Glomerular visceral epithelial cell (primary cell): Measurements from ENCODE around the gene CNTN2.

ENCODE experiments used
- DNase-seq: peaks from one replicate; pipeline ENCODE4 v3.0.0-alpha.2; 2016; ENCODE audit errors: extremely low spot score

CNTN2 gene

DNA sequence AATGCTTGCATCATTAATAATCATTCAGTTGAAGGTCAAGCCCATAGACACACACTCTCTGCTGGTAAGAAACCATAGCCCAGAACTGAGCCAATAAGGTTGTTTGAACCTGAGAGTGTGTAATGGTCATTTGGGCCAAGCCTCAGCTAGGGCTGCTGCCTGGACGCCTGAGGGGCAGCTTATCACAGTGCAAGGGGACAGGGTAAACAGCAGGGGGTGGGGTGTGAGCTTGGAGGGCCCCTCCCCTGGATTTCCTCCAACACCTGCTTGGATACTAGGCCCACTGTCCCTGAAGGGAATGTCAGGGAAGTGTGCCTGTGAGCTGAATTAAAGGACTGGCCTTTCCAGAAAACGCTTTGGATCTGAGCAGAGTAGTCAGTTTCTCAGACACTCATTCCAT is 24.6 kb upstream of the CNTN2 start:
- no peak for DNase-seq

DNA sequence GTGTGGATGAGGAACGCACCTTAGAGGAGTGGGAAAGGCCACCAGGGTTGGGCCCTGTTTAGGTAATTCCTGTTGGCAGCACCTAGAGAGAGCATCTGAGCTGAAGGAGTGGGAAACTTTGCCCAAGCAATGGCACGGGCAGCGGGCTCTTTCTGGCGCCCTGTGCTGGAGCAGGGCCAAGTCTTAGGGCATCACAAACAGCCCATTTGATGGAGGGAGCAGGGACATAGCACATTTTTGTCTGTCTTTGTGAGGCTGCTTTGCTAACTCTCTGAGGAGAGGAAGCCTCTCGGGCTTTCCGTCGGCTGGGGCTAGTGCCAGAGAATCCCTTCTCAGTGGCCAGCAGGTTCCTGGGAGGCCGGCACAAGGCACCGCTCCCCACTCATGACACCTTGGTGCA is 22.5 kb upstream of the CNTN2 start:
- DNase-seq = no peak

GRCh38 chr1:205024679-205025078 is 18.3 kb upstream of the CNTN2 start:
- DNase-seq = no peak

GRCh38 chr1:205025239-205025638 is 17.8 kb upstream of the CNTN2 start:
- DNase-seq = no peak

- no peak for DNase-seq
Measured at GRCh38 chr1:205026181-205026580, 16.8 kb upstream of the CNTN2 start.

DNA sequence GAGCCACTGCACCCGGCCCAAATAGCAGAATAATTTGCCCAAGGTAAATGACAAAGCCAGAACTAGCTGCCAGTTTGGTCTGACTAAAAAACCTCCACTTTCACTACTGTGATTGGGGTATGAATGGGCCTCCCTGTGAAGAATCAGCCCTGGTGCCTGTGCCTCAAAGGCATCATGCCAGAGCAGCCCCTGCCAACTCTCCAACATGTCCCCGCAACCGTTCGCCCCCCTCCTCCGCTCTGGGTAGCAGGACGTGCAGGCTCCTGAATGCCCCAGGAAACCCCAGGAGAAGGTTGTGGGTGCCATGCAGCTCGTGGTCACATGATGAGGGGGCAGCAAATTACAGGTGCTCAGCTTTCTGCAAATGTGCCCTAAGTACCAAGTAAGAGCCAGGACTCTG is 14.6 kb upstream of the CNTN2 start:
- DNase-seq = no peak

GRCh38 chr1:205028924-205029323 is 14.1 kb upstream of the CNTN2 start:
- DNase-seq = no peak

- no peak for DNase-seq
Measured at GRCh38 chr1:205030241-205030640, 12.8 kb upstream of the CNTN2 start.

DNA sequence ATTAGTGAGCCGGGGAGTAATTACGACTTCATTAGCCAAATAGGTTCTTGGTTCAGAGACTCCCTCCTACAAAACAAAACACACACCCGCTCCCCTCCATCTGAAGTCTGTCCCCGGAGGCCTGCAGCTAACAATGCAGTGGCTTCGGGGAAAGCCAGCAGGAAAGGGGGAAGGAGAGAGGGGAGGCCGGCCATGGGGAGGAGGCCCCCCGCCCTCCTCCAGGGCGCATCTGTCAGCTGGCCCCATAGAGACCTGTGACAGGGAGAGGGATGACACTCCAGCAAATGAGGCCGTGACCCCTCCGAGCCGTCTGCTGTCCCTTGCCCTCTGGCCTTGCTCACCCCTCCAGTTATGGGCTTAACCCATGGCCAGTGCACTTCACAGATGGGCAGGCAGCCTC is 12.1 kb upstream of the CNTN2 start:
- DNase-seq = no peak

DNA sequence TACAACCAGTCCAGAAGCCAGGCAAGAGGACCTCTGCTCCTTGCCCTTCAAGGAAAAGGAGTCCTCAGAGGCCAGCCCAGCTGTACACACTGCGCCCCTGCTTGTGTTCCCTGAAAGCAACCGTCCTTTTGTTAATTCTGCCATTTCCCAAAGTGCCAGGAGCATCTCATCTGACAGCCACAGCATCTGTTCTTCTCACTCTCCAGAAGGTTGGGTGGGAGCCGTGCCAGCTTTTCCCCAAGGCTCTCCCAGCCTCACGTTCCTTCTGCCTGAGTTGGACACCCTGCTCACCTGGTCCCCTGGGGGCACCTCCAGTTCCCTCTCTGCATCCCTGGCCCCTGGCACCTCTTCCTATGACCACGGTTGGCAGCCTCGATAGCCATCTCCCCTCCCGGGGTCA is 10.5 kb upstream of the CNTN2 start:
- DNase-seq = no peak

GRCh38 chr1:205037539-205037938 is 5.5 kb upstream of the CNTN2 start:
- DNase-seq = no peak

- DNase-seq = no peak
Measured at GRCh38 chr1:205038132-205038786, 4.8 kb upstream of the CNTN2 start.

GRCh38 chr1:205041001-205041715 is 1.9 kb upstream of the CNTN2 start:
- DNase-seq = no peak

- DNase-seq = no peak
Measured at GRCh38 chr1:205041998-205042910, 758 bp upstream of the CNTN2 start.

DNA sequence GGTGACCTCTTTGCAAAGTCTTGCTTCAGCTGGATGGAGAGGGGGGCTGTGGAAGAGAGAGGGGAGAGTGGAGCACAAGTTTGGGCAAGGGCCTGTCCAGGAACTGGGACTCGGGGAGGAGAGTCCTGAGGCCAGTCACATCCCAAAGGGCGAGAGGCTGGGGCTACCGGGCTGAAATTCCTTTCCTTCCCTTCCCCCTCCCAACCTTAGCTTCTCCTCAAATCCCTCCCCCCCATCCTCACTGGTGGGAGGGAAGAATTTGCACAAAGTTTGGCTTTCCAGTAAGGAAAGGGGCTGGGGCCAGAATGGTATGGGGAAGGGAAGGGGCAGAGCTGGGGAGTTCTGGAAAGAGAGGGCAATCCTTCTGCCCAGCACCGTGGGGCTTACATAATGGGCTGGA is 854 bp downstream of the CNTN2 start:
- no peak for DNase-seq

DNA sequence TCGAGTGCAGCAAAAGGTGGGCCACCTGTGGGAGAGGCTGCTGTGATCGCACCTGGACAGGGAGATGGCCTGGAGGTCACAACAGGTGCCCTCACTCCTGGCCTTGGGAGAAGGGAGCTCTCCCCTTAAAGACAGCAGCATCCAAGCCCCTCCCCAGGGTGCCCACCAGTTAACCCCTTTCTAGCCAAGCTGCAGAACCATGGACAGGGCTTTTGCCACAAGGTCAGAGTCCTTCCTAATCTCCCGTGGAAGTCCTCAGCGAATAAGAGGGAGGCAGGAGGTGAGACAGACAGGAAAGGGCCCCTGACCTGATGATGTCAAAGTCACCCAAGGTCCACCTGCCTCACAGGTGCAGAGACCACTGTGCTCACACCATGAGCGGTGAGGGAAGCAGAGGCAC is 1.7 kb downstream of the CNTN2 start:
- DNase-seq = no peak

DNA sequence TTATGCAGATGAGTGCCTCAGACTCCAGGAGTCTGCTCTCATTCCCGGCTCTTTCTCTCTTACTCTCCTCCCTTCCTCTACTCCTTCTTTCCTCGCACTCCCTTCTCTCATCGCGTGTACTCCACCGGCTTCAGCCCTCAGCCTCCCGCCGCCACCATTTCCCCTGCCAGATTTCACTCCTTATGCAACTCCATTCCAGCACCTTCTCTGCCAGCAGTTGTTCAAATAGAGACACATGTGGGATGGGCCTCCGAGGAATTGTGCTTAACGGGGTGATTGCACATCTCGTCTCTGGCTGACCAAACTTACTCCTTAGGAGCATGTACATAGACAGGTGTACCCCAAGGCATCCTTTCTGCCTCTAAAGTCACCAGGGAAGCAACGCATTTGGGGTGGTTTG is 2.1 kb downstream of the CNTN2 start:
- DNase-seq = no peak

DNA sequence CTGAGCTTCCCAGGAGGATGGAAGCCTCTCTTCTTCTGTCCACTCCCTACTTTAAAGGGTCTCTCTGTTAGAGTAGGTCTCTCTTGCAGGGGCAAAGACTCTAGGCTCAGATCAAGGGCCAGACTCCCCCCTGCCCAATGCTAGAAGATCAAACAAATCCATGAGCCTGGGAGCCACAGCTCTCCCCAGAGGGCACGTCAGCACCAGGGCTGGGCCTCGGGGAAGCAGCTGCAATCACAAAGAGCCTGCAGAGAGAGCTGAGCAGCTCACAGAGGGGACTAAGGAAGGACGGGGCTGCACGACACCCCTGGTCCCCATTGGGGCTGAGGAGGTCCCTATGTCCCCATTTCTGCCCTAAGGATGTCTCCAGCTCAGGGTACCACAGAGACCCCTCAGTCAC is 3.9 kb downstream of the CNTN2 start:
- DNase-seq = no peak

GRCh38 chr1:205047764-205048231 is 4.8 kb downstream of the CNTN2 start:
- DNase-seq = no peak

- no peak for DNase-seq
Measured at GRCh38 chr1:205048382-205048781, 5.4 kb downstream of the CNTN2 start.

- DNase-seq = no peak
Measured at GRCh38 chr1:205049479-205049878, 6.5 kb downstream of the CNTN2 start.

GRCh38 chr1:205052690-205053089 is 9.7 kb downstream of the CNTN2 start:
- DNase-seq = no peak

GRCh38 chr1:205053296-205053695 is 10.3 kb downstream of the CNTN2 start:
- no peak for DNase-seq
